GM20000 (cell line): ENCODE results near the gene TJP3.
A peak's percentile ranks its signal among the peaks of the same experiment; 100 is the strongest.

ENCODE experiments used
- DNase-seq: peaks from one replicate; pipeline ENCODE4 v3.0.0; 2012; ENCODE audit warnings: low spot score
- TF ChIP-seq, protein P1 (sequence below): IDR thresholded peaks from 2 replicates; pipeline ENCODE4 v1.5.1; 2012; ENCODE audit warnings: mild to moderate bottlenecking, control low read depth; ENCODE audit errors: extremely low read depth, missing control alignments

TJP3 gene

DNA sequence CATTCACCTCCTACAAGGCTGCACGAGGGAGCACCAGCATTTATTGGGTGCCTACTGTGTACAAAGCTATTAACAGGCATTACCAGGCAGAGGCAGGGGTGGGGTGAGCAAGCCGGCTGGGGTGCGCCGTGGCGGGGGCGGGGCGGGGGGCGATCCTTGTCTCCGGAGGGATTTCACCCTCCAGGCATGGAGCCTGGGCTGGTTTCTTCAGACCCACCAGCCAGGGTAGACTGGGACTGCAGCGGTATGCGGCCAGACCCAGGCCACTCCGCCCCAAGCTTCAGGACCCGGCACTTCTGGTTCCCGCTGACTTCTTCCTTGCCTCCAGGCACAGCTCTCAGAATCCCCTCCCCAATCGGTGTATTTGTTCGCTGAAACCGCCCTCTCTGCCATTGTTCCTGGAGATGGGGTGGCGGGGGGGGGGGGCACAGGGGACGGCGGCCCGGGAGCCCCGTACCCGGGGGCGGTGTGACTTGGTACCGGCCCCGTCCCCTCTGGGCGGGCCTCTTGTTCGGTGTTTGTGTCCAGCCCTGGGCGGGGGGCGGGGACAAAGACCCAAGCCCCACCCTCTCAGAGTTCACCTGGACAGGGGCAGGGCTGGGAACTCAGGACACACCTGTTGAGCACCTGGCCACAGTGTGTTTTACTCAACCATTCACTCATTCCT is 14.4 kb downstream of the TJP3 start:
- TF ChIP-seq, protein P1, sequence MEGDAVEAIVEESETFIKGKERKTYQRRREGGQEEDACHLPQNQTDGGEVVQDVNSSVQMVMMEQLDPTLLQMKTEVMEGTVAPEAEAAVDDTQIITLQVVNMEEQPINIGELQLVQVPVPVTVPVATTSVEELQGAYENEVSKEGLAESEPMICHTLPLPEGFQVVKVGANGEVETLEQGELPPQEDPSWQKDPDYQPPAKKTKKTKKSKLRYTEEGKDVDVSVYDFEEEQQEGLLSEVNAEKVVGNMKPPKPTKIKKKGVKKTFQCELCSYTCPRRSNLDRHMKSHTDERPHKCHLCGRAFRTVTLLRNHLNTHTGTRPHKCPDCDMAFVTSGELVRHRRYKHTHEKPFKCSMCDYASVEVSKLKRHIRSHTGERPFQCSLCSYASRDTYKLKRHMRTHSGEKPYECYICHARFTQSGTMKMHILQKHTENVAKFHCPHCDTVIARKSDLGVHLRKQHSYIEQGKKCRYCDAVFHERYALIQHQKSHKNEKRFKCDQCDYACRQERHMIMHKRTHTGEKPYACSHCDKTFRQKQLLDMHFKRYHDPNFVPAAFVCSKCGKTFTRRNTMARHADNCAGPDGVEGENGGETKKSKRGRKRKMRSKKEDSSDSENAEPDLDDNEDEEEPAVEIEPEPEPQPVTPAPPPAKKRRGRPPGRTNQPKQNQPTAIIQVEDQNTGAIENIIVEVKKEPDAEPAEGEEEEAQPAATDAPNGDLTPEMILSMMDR, result no peak
- peak; percentile 30 for DNase-seq

DNA sequence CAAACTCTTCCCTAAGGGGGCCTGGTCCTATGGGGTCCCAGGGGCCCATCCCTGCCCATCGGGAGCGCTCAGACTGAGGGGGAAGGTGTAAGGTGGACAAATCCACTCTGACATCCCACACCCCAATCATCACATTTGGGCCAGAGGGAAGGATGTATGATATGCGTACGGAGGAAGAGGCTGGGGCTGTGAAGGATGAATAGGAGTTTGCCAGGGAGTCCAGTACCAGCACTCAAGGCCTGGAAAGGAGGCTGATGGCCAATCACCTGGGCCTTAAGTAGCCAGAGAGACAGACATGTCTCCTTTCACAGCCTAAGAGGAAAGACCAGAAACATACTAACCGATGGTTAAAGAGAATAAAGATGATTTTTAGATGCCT is 14.9 kb downstream of the TJP3 start:
- DNase-seq, result no peak
- TF ChIP-seq, protein P1, result no peak

DNA sequence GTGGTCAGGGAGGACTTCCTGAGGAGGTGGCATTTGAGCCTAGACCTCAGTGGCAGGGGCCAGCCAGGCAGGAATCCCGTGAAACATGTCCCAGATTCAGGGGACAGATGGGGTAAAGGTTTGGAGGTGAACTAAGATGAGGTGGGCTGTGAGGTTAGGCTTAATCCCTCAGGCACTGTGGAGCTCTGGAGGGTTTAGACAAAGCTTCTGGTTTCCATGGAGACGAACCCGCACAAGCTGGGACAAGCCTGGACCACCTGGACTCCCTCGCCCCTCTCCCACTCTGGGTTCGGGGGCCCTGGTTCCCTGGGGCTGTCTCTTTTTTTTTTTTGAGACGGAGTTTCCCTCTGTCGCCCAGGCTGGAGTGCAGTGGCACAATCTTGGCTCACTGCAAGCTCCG is 15.7 kb downstream of the TJP3 start:
- TF ChIP-seq, protein P1, result no peak
- DNase-seq, result peak; percentile 23

DNA sequence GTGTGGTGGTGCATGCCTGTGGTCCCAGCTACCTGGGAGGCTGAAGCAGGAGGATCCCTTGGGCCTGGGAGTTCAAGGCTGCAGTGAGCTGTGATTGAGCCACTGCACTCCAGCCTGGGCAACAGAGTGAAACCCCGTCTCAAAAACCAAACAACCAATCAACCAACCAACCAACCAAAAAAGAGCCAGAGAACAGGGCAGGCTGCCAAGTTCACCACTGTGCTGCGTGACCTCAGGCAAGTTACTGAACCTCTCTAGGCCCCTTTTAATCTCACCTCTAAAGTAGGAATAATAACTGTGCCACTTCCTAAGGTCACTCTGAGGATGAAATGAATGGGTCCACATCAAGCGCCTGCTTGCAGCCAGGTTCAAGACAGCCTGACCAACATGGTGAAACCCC is 16.9 kb downstream of the TJP3 start:
- DNase-seq, result no peak
- TF ChIP-seq, protein P1, result no peak

DNA sequence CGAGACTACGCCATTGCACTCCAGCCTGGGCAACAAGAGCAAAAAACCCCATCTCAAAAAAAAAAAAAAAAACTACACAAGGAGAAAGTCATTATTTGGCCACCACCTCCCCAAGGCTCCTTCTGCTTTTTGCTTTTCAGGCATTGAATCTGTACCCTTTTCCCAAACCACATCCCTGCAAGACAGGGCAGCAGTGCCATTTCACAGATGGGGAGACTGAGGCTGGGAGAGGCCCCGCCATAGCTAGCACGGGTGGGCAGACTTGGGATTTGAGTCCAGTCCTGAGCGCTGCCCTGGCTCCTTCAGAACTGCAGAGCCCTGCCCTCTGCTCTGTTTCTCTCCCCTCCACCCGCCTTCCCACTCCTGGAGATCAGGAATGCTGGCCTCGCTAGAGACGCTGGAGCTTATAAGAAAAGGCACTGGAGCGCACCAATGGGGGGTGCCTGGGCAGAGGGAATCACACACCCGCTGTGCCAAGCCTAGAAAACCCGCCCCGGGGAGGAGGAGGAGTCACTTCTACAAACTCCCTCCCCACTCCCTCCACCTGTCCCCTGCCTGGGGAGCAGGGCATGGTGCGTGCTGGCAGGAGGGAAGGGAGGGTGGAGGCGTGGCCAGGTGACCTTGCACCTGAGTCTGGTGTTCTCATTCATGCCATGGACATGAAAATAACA is 17.6 kb downstream of the TJP3 start:
- TF ChIP-seq, protein P1, result no peak
- no peak for DNase-seq

DNA sequence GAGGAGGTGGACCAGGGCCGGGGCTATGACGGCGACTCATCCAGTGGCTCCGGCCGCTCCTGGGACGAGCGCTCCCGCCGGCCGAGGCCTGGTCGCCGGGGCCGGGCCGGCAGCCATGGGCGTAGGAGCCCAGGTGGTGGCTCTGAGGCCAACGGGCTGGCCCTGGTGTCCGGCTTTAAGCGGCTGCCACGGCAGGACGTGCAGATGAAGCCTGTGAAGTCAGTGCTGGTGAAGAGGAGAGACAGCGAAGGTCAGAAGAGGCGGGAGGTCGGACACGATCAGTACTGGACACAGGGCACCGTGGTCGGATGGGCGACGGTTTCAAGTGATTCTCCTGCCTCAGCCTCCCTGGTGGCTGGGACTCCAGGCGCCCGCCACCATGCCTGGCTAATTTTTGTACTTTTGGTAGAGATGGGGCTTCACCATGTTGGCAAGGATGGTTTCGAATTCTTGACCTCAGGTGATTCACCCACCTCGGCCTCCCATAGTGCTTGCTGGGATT is 22.3 kb downstream of the TJP3 start:
- TF ChIP-seq, protein P1, result no peak
- no peak for DNase-seq

DNA sequence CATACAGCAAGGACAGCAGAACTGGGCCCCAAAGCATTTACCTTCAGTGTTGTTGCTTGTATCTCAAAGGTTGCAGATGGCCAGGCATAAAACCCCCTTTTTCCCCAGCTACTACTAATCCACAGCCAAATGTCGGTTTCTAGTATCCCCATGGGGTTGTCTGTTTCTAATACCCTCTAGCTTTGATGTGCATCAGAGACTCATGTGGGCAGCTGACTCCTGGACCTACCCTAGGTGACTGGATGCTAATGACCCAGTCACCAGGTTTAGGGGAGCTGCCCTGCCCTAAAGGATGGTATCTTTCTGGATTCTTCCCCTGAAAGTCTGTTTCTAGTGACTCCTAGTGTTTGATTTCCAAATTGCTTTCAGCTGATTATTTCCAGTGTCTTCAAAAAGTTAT is 23.9 kb downstream of the TJP3 start:
- TF ChIP-seq, protein P1, result no peak
- DNase-seq, result no peak
